Mesodermal cell (in vitro differentiated cells): ENCODE measurements around the gene PPM1F.

Source experiments
- H3K27ac ChIP-seq: 2 replicates; pipeline ENCODE4 v1.7.0; 2013; ENCODE audit warnings: mild to moderate bottlenecking, low read depth, low read length, moderate library complexity; ENCODE audit not compliant: severe bottlenecking
- H3K36me3 ChIP-seq: 2 replicates; pipeline ENCODE4 v1.7.1; 2013; ENCODE audit warnings: mild to moderate bottlenecking, low read length, moderate library complexity; ENCODE audit not compliant: control insufficient read depth, insufficient read depth
- H3K4me1 ChIP-seq: one replicate; pipeline ENCODE4 v1.7.1; 2013; ENCODE audit warnings: mild to moderate bottlenecking, low read length; ENCODE audit not compliant: insufficient read depth, control insufficient read depth, poor library complexity, severe bottlenecking
- H3K4me3 ChIP-seq: 2 replicates; pipeline ENCODE4 v1.7.0; 2013; ENCODE audit warnings: low read length, control low read depth, mild to moderate bottlenecking; ENCODE audit not compliant: insufficient read depth, poor library complexity, severe bottlenecking; ENCODE audit errors: extremely low read depth
- H3K9me3 ChIP-seq: 2 replicates; pipeline ENCODE4 v1.7.1; 2013; ENCODE audit warnings: mild to moderate bottlenecking, low read length, moderate library complexity; ENCODE audit not compliant: control insufficient read depth
- WGBS, 2 experiments: methylation state at CpG; one replicate each; pipeline ENCODE4 v1.1.5; 2013; ENCODE audit warnings: missing lambda C conversion rate in 2 of 2; ENCODE audit not compliant: insufficient coverage in 2 of 2; 5-methylcytosine and 5-hydroxymethylcytosine counted together

The PPM1F gene

GRCh38 chr22:21975273-21975672 is 22.6 kb upstream of the PPM1F start:
- H3K27ac ChIP-seq = no peak overlapping the region
- H3K4me1 ChIP-seq = no peaks in the 10 kb centered on the region
- 90 to 97% methylated on average over 5 of the region's 5 CpGs for WGBS, 2 experiments
- H3K4me3 ChIP-seq = no peak overlapping the region
- H3K36me3 ChIP-seq = peaks cover 66% of the 10 kb centered on the region
- no peaks in the 10 kb centered on the region for H3K9me3 ChIP-seq

- Histone ChIP-seq H3K9me3 (no peaks in the 10 kb centered on the region), H3K36me3 (peaks cover 72% of the 10 kb centered on the region), H3K27ac (no peak overlapping the region), H3K4me3 (no peak overlapping the region), H3K4me1 (no peaks in the 10 kb centered on the region)
- 97% methylated on average over 11 to 12 of the region's 12 CpGs for WGBS, 2 experiments
Observed at GRCh38 chr22:21974058-21974649, 21.5 kb upstream of the PPM1F start.

- no peaks in the 10 kb centered on the region for H3K9me3 ChIP-seq
- H3K36me3 ChIP-seq = peaks cover 79% of the 10 kb centered on the region
- H3K4me3 ChIP-seq = no peak overlapping the region
- no peaks in the 10 kb centered on the region for H3K4me1 ChIP-seq
- WGBS, 2 experiments = 91 to 93% methylated on average over 5 to 6 of the region's 6 CpGs
- no peak overlapping the region for H3K27ac ChIP-seq
Observed at GRCh38 chr22:21972806-21973205, 20.2 kb upstream of the PPM1F start.

- Histone ChIP-seq H3K27ac (no peak overlapping the region), H3K4me1 (no peaks in the 10 kb centered on the region), H3K36me3 (peaks cover 82% of the 10 kb centered on the region), H3K4me3 (no peak overlapping the region), H3K9me3 (no peaks in the 10 kb centered on the region)
- WGBS, 2 experiments = 77 to 80% methylated on average over 5 to 6 of the region's 7 CpGs
Observed at GRCh38 chr22:21972293-21972779, 19.7 kb upstream of the PPM1F start.

- Histone ChIP-seq H3K9me3 (no peaks in the 10 kb centered on the region), H3K4me1 (no peaks in the 10 kb centered on the region), H3K27ac (no peak overlapping the region), H3K4me3 (no peak overlapping the region), H3K36me3 (peaks cover 86% of the 10 kb centered on the region)
- 88 to 100% methylated on average over 4 to 5 of the region's 7 CpGs for WGBS, 2 experiments
Observed at GRCh38 chr22:21971858-21972275, 19.2 kb upstream of the PPM1F start.

GRCh38 chr22:21970800-21971617 is 18.4 kb upstream of the PPM1F start:
- H3K4me1 ChIP-seq = no peaks in the 10 kb centered on the region
- peaks cover 92% of the 10 kb centered on the region for H3K36me3 ChIP-seq
- 96 to 97% methylated on average over 14 of the region's 18 CpGs for WGBS, 2 experiments
- H3K4me3 ChIP-seq = no peak overlapping the region
- no peak overlapping the region for H3K27ac ChIP-seq
- H3K9me3 ChIP-seq = no peaks in the 10 kb centered on the region

GRCh38 chr22:21970037-21970799 is 17.6 kb upstream of the PPM1F start:
- H3K27ac ChIP-seq = no peak overlapping the region
- H3K36me3 ChIP-seq = peaks cover 89% of the 10 kb centered on the region

GRCh38 chr22:21968452-21969129 is 15.9 kb upstream of the PPM1F start:
- no peak overlapping the region for H3K27ac ChIP-seq
- H3K4me1 ChIP-seq = no peaks in the 10 kb centered on the region
- 97 to 100% methylated on average over 1 to 5 of the region's 5 CpGs for WGBS, 2 experiments
- H3K9me3 ChIP-seq = no peaks in the 10 kb centered on the region
- peaks cover 89% of the 10 kb centered on the region for H3K36me3 ChIP-seq
- H3K4me3 ChIP-seq = no peak overlapping the region

More at GRCh38 chr22:21970037-21970799, 17.6 kb upstream of the PPM1F start:
- Histone ChIP-seq H3K4me1 (no peaks in the 10 kb centered on the region), H3K4me3 (no peak overlapping the region), H3K9me3 (no peaks in the 10 kb centered on the region)
- WGBS, 2 experiments = 94 to 99% methylated on average over 15 to 17 of the region's 19 CpGs

- Histone ChIP-seq H3K27ac (no peak overlapping the region), H3K36me3 (peaks cover 88% of the 10 kb centered on the region), H3K4me3 (no peak overlapping the region), H3K4me1 (no peaks in the 10 kb centered on the region), H3K9me3 (no peaks in the 10 kb centered on the region)
- WGBS, 2 experiments = 90 to 96% methylated on average over 7 of the region's 7 CpGs
Observed at GRCh38 chr22:21967693-21968271, 15.1 kb upstream of the PPM1F start.
